Spleen (tissue), 11 donors: ENCODE measurements around the gene BLOC1S5. TPM values are rescaled to one million over a fixed set of nuclear protein-coding genes. Genes with fewer than 3 reads are reported as not detected.
"Not testable (repeated sequence)": the region's sequence is repeated elsewhere in the genome, so short reads cannot be mapped to it uniquely, and the experiment has no call there.

Experiments used
- DNase-seq: peaks from one replicate; pipeline ENCODE4 v3.0.0-alpha.2; 2020
- H3K27ac ChIP-seq, 8 donors: fragments of 200-600 bp; sonication (generic) in 7 of 8; 1 replicate in 4 of 8; 2 replicates in 4 of 8; pipeline versions ENCODE4 v1.5.0 to v1.8.0; 2016 to 2021; ENCODE audit warnings: inconsistent platforms in 4 of 8, mild to moderate bottlenecking in 4 of 8, moderate library complexity in 1 of 8
- H3K27me3 ChIP-seq, 7 donors: fragments of 200-600 bp; sonication (generic) in 6 of 7; replicated peaks in 1 of 7; 1 replicate in 4 of 7; 2 replicates in 3 of 7; pipeline versions ENCODE4 v1.5.0 to v1.8.0; 2016 to 2021; ENCODE audit warnings: inconsistent platforms in 3 of 7, mild to moderate bottlenecking in 1 of 7
- H3K36me3 ChIP-seq, 6 donors: fragments of 200-600 bp; sonication (generic) in 5 of 6; 1 replicate in 4 of 6; 2 replicates in 2 of 6; pipeline versions ENCODE4 v1.5.0 to v1.8.0; 2016 to 2021; ENCODE audit warnings: inconsistent platforms in 2 of 6
- H3K4me1 ChIP-seq, 6 donors: fragments of 200-600 bp; sonication (generic) in 5 of 6; 1 replicate in 3 of 6; 2 replicates in 3 of 6; pipeline versions ENCODE4 v1.5.0 to v1.8.0; 2016 to 2021; ENCODE audit warnings: inconsistent platforms in 3 of 6
- H3K4me3 ChIP-seq, 8 donors: fragments of 200-600 bp; sonication (generic) in 7 of 8; 1 replicate in 4 of 8; 2 replicates in 4 of 8; pipeline versions ENCODE4 v1.5.0 to v1.8.0; 2016 to 2021; ENCODE audit warnings: inconsistent platforms in 4 of 8, mild to moderate bottlenecking in 4 of 8, moderate library complexity in 2 of 8
- H3K9me3 ChIP-seq, 8 donors: fragments of 200-600 bp; sonication (generic) in 7 of 8; 1 replicate in 4 of 8; 2 replicates in 4 of 8; pipeline versions ENCODE4 v1.5.0 to v1.8.0; 2016 to 2021; ENCODE audit warnings: inconsistent platforms in 4 of 8
- POLR2A ChIP-seq, 3 donors: fragments of 450-650 bp; IDR thresholded peaks; one replicate each; pipeline ENCODE4 v1.5.1; 2017; ENCODE audit warnings: antibody characterized with exemption in 3 of 3, mild to moderate bottlenecking in 1 of 3
- POLR2AphosphoS5 ChIP-seq, 3 donors: sonication (generic); formaldehyde crosslinking; IDR thresholded peaks; one replicate each; pipeline ENCODE4 v1.5.1; 2017; ENCODE audit warnings: antibody characterized with exemption in 3 of 3
- WGBS, 5 donors: extraction: QIAGEN DNeasy Blood & Tissue Kit in 3 of 5; methylation state at CpG; one replicate each; pipeline versions ENCODE4 v1.1.5 to v1.1.7; 2013 to 2018; 5-methylcytosine and 5-hydroxymethylcytosine counted together
- intact Hi-C: fragments of 100-400 bp; cut with DNase I; formaldehyde crosslinking; loops from one replicate; pipeline ENCODE4 v1.15.0; 2023; ENCODE audit warnings: low total_unique reads
- polyA plus RNA-seq, 3 donors: library from polyadenylated mRNA; stranded (reverse); fragments of 200-250 nt; gene quantifications; one replicate each; pipeline ENCODE4 v1.2.1, GENCODE V29; 2013
- total RNA-seq, 7 donors: library from RNA; depleted of rRNA in 3 of 7; stranded (reverse); fragments of >200 nt in 3 of 7; fragmentation: NEBNext Ultra II Directional in 4 of 7; extraction: Animal tissue kit (Norgen Biotek cat#: 25700) in 4 of 7; gene quantifications; one replicate each; pipeline versions ENCODE4 v1.1.0 to v1.2.1, GENCODE V29; 2016 to 2021
- TF ChIP-seq, protein P1 (sequence below), 11 experiments: fragments of 200-600 bp in 7 of 11; fragments of 450-650 bp in 4 of 11; sonication (generic) in 4 of 11; IDR thresholded peaks in 8 of 11; conservative IDR thresholded peaks in 3 of 11; 1 replicate in 7 of 11; 2 replicates in 4 of 11; pipeline versions ENCODE4 v1.4.0 to v1.8.0; 2016 to 2021; ENCODE audit warnings: antibody characterized with exemption in 11 of 11, inconsistent platforms in 4 of 11, mild to moderate bottlenecking in 1 of 11
- donor health status: healthy with polysubstance abuse.
- donor health status: DM: no; HTN: no; CAD: no; lungs with moderate emphysema.
- donor health status: DM: no; HTN: no; CAD: no.
- donor health status: Bipolar disorder and iron deficiency.
- donor health status: healthy.
- donor health status: DM: no; HTN: no; CAD: no.
- donor health status: DM: yes; HTN: yes; CAD: no.

BLOC1S5 gene
- total and polyA plus RNA-seq, 10 donors: 6.6 to 18.0 (median 13.6) TPM

DNA sequence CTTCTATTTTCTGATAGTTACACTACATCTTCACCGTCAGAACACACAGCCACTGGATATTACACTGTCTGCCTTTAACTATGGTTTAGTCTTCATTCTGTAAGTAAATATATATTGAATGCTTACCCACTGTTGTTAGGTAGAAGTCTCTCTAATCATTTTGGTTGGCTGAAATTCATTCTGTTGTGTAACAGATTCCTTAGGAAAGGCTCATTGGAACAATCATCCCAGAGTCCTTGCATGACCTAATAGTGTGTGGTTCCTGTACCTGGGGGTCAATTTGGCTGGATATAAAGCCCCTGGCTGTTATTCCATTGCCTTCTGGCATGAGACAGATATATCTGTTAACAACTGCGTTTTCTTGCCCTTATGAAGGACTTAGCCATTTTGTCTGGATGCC is 9.9 kb downstream of the BLOC1S5 start:
- no peak overlapping the region for H3K27ac ChIP-seq
- no peaks in the 10 kb centered on the region for H3K9me3 ChIP-seq
- peaks cover 0 to 4% (median 0%) of the 10 kb centered on the region in 6 donors for H3K4me1 ChIP-seq
- H3K27me3 ChIP-seq: no peaks in the 10 kb centered on the region
- H3K36me3 ChIP-seq: peaks cover 0 to 88% (median 5%) of the 10 kb centered on the region in 6 donors
- DNase-seq: no peak
- H3K4me3 ChIP-seq: no peak overlapping the region
- intact Hi-C loops: no loop called here
- 95 to 100% (median 97%) methylated on average over 2 of the region's 2 CpGs for WGBS, 5 donors
- no peak for TF ChIP-seq POLR2A (IDR thresholded peaks at IDR 0.05)
- TF ChIP-seq POLR2AphosphoS5 (IDR thresholded peaks at IDR 0.05): no peak
- TF ChIP-seq, protein P1, sequence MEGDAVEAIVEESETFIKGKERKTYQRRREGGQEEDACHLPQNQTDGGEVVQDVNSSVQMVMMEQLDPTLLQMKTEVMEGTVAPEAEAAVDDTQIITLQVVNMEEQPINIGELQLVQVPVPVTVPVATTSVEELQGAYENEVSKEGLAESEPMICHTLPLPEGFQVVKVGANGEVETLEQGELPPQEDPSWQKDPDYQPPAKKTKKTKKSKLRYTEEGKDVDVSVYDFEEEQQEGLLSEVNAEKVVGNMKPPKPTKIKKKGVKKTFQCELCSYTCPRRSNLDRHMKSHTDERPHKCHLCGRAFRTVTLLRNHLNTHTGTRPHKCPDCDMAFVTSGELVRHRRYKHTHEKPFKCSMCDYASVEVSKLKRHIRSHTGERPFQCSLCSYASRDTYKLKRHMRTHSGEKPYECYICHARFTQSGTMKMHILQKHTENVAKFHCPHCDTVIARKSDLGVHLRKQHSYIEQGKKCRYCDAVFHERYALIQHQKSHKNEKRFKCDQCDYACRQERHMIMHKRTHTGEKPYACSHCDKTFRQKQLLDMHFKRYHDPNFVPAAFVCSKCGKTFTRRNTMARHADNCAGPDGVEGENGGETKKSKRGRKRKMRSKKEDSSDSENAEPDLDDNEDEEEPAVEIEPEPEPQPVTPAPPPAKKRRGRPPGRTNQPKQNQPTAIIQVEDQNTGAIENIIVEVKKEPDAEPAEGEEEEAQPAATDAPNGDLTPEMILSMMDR (IDR thresholded peaks at IDR 0.05 in 8 of 11, conservative IDR thresholded peaks at IDR 0.05 in 3 of 11): no peak

DNA sequence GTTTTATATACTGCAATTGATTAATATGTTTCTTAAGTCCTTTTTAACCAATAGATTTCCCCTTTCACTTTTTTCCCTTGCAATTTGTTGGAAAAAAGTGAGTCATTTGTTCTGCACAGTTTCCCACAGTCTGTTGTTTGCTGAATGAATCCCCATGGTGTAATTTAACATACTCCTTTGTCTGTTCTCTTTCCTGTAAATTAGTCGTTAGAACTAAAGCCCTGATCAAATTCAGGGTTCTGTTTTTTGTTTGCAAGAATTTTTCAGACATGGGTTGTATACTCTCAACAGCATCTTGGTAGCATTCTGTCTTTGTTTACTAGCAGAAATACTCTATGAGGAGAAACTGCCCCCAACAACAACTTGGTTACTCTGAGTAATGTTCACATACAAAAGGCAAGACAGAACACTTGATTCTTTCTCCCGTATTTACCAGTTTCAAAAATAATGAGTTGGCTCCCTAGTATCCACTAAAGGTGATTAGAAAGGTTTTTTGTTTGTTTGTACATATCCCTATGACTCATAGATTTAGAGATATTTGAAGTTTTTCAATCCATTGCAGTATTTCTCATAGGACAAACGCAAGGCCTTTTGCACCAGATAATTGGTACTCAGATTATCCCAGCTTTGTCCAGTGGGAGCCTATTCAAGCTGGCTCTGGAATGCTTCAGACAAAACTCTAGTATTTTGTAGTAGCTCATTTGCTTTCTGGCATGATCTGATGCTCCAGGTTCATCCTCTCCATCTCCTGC is 16.5 kb downstream of the BLOC1S5 start:
- Histone ChIP-seq H3K27me3 (no peaks in the 10 kb centered on the region), H3K4me3 (no peak overlapping the region), H3K36me3 (peaks cover 0 to 71% (median 4%) of the 10 kb centered on the region in 6 donors), H3K9me3 (peaks cover 0 to 21% (median 18%) of the 10 kb centered on the region in 8 donors), H3K4me1 (no peaks in the 10 kb centered on the region), H3K27ac (no peak overlapping the region)
- DNase-seq: no peak
- intact Hi-C loops: no loop called here
- no peak for TF ChIP-seq POLR2A (IDR thresholded peaks at IDR 0.05)
- no peak for TF ChIP-seq POLR2AphosphoS5 (IDR thresholded peaks at IDR 0.05)
- TF ChIP-seq, protein P1 (IDR thresholded peaks at IDR 0.05 in 8 of 11, conservative IDR thresholded peaks at IDR 0.05 in 3 of 11): no peak
- WGBS, 5 donors: 86 to 93% (median 91%) methylated on average over 3 of the region's 3 CpGs

DNA sequence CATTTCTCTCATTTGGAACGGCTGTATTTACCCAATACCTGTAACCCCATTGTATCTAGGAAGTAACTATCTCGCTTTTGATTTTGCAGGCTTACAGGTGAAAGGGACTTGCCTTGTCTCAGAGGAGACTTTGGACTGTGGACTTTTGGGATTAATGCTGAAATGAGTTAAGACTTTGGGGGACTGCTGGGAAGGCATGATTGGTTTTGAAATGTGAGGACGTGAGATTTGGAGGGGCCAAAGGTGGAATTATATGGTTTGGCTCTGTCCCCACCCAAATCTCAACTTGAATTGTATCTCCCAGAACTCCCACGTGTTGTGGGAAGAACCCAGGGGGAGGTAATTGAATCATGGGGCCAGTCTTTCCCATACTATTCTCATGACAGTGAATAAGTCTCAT is 18.4 kb downstream of the BLOC1S5 start:
- H3K4me3 ChIP-seq, DNase-seq, H3K27ac ChIP-seq, H3K27me3 ChIP-seq, H3K4me1 ChIP-seq, intact Hi-C loops: not testable (repeated sequence)
- peaks cover 0 to 69% (median 5%) of the 10 kb centered on the region in 6 donors for H3K36me3 ChIP-seq
- peaks cover 0 to 21% (median 18%) of the 10 kb centered on the region in 8 donors for H3K9me3 ChIP-seq
- 97 to 100% (median 98%) methylated on average over 4 of the region's 4 CpGs for WGBS, 5 donors

DNA sequence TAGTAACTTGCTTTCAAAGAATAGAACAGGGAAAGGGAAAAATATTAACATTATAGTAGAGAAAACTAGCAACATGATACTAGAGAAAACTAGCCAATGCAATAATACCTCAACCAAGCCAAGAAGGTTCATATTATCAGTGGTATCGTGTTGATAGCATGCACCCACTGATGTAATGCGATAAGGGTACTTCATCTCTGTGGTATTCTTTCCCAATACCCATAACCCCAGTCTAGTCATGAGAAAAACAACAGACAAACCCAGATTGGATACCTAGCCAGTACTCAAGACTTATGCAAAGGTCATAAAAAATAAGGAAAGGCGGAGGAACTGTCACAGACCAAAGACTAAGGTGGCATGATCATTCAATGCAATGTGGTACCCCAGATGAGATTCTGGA is 21.0 kb downstream of the BLOC1S5 start:
- no peaks in the 10 kb centered on the region for H3K4me1 ChIP-seq

More for the DNA sequence above, 21.0 kb downstream of the BLOC1S5 start:
- H3K36me3 ChIP-seq: peaks cover 6 to 72% (median 26%) of the 10 kb centered on the region in 6 donors
- TF ChIP-seq, protein P1 (IDR thresholded peaks at IDR 0.05 in 8 of 11, conservative IDR thresholded peaks at IDR 0.05 in 3 of 11): no peak
- no peak for TF ChIP-seq POLR2A (IDR thresholded peaks at IDR 0.05)
- H3K4me3 ChIP-seq: no peak overlapping the region
- intact Hi-C loops: no loop called here
- H3K27ac ChIP-seq: no peak overlapping the region
- H3K27me3 ChIP-seq: no peaks in the 10 kb centered on the region
- DNase-seq: no peak
- WGBS, 5 donors: 62 to 67% (median 65%) methylated on average over 3 of the region's 3 CpGs
- H3K9me3 ChIP-seq: peaks cover 0 to 21% (median 18%) of the 10 kb centered on the region in 8 donors
